GM21737 (cell line): Measurements from ENCODE around the gene CDK11A.

Source experiments
- ATAC-seq: cut with Tn5 transposase; IDR thresholded peaks from one replicate; pipeline ENCODE4 v1.9.1; 2021; ENCODE audit warnings: mild to moderate bottlenecking, moderate library complexity; ENCODE audit not compliant: unreplicated experiment

Gene CDK11A

GRCh38 chr1:1724035-1724864 is at the start of gene CDK11A:
CDK11A (minus strand) TSS chr1:1724357; CDS start chr1:1722818, 1,539 bp downstream.
- ATAC-seq = peak; percentile 87

DNA sequence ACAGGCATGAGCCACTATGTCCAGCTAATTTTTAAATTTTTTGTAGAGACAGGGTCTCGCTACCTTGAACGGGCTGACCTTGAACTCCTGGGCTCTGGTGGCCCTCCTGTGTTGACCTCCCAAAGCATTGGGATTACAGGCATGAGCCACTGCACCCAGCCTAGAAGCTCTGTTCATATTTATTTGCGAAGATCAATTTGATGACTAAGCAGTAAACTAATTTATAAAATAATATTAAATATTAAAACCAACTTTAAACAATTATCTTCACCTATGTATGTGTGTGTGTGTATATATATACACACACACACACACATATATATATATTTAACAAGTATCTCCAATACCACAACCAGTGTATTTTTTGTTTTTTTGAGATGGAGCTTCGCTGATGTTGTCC is 49.7 kb upstream of the CDK11A start:
- ATAC-seq = no peak

GRCh38 chr1:1771096-1771495 is 46.9 kb upstream of the CDK11A start:
- no peak for ATAC-seq

GRCh38 chr1:1770102-1770501 is 45.9 kb upstream of the CDK11A start:
- no peak for ATAC-seq

DNA sequence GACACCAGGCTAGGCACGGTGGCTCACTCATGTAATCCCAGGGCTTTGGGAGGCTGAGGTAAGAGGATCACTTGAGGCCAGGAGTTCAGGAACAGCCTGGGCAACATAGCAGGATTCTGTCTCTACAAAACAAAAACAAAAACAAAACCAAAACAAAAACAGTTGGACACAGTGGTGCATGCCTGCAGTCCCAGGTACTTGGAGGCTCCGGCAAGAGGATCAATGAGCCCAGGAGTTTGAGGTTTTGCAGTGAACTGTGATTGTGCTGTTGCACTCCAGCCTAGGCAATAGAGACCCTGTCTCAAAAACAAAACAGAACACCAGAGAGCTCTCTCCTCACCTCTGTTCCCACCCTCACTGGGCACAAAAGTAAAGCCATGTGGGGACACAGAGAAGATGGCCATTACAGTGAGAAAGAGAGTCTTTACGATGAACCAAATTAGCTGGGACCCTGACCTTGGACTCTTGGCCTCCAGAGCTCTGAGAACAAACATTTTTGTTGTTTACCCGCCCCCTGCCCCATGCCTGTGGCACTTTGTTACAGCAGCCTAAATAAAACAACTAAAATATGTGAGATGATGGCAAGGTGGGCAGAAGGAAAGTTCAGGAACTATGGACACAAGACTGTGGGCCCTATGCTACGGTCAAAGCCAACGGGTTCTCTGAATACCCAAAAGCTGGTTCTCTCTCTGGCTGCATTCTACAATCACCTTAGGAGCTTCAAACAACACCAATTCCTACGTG is 44.3 kb upstream of the CDK11A start:
- ATAC-seq = no peak

DNA sequence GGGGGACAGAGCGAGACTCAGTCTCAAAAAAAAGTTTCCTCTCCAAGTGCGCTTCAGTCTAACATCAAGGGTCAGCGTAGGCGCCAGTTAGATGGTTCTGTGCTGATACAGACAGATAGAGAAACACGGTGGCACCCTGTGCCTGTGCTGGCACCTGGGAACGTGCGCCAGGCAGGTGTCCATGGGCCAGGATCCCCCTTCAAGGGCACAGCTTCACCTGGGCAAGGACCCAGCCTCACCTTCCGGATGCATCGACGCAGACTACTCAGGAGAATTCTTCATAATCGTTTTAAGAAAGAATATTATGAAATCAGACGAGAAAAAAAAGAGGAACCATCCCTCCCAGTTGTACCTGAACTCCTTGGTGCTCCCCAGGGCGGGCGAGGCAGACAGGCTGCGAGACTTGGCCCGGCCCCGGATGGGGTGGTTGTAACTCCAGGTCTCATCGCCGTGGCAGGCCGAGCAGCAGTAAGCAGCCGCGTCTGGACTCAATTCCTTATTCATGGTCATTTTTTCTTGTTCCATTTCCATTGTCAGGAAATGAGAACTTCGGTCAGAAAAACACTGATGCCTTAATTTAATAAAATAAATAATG is 40.8 kb upstream of the CDK11A start:
- ATAC-seq = no peak

GRCh38 chr1:1763657-1764621 is 39.8 kb upstream of the CDK11A start:
- no peak for ATAC-seq

GRCh38 chr1:1761504-1762376 is 37.6 kb upstream of the CDK11A start:
- ATAC-seq = no peak

GRCh38 chr1:1760715-1761114 is 36.6 kb upstream of the CDK11A start:
- ATAC-seq = no peak

- ATAC-seq = no peak
Observed at GRCh38 chr1:1760345-1760650, 36.1 kb upstream of the CDK11A start.

- no peak for ATAC-seq
Observed at GRCh38 chr1:1759456-1760344, 35.5 kb upstream of the CDK11A start.

DNA sequence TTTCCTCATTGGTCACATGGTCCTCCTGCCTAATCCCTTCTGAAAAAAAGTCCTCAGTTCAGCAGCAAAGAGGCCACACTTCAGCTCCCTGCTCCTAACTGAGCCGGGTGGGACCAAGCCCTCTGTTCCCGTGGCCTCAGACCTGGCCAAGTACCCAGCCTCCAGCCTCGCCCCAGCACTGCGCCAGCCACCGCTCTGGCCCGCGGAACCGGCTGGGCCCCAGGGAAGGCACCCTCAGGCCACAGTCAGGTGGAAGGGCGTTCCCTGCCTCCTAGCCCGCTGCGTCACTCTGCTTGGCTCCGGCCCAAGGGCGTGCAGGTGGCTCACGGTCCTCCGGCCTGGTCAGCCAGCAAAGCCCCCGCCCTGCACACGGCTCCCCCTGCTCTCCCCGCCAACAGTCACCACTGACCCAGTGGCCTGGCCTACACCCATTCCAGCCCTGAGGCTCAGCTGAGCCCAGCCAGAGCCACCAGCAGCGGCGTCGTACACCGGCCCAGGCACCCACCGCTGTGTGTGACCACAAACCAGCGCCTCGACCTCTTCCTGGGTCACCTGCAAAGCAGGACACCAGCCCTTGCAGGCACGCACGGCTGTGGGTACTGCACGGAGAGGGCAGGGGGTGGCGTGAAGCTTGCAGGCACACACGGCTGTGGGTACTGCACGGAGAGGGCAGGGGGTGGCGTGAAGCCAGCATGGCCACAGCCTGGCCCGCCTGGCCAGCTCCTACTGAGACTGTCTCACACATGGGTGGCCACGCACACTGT is 34.7 kb upstream of the CDK11A start:
- ATAC-seq = no peak

- no peak for ATAC-seq
Observed at GRCh38 chr1:1758059-1758621, 34.0 kb upstream of the CDK11A start.

DNA sequence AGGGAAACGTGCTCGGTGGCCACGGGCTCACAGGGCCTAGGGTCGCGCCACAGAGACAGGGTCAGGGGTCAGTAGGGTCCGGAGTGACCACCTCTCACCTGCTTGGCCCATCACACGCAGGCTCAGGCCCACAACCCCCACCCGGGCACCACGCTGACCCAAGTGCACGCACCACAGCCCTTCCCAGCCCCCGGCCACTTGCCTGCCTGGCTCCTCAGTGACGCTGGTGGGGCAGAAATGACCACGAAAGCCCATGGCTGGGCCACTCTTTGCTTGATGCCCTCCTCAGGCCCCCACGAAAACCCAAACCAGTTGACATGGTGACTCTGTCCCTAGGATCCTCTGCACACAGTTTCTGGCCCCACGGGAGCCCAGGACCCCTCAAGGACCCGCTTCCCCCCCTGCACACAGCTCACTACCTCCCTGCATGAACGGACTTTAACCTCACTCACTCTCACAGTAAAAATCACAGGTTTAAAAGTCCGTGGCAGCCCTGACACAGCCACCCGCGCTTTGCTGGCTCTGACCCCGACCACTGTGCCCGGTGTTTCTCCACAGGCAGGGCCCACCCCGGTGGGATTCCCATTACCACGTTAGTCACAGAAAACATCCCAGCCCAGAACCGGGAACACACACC is 33.4 kb upstream of the CDK11A start:
- no peak for ATAC-seq

GRCh38 chr1:1756661-1757421 is 32.7 kb upstream of the CDK11A start:
- ATAC-seq = no peak

DNA sequence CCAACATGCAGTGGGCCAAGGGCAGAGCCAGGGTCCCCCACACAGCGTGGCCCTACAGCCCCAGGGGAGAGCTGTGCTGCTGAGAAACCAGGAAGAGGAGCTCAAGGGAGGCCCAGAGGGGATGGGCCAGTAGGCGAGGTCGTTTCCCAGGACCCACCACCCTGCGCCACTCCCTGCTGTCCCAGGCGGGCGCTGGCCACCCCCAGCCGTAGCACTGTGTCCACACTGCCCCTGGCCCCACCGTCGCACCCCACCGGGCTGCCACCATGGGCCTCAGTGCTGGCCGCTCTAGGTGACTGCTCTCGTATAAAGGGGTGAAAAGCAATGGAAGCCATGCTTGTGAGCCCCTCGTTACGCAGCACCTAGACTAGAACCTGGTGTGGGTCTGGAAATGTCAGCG is 31.7 kb upstream of the CDK11A start:
- ATAC-seq = no peak

GRCh38 chr1:1755426-1755825 is 31.3 kb upstream of the CDK11A start:
- ATAC-seq = no peak
